ENCODE measurements around the gene SOWAHA.

- no peak for TF ChIP-seq CTCF (IDR thresholded peaks at IDR 0.05; ENCODE audit: low read length)
- no peak for TF ChIP-seq EZH2 (IDR thresholded peaks at IDR 0.05; ENCODE audit: borderline replicate concordance, low read length)
These were observed 15.5 kb upstream of the SOWAHA start for GRCh38 chr5:132797651-132798050.
